ENCODE results near the gene PXN.
"Not testable (repeated sequence)": the region's sequence is repeated elsewhere in the genome, so short reads cannot be mapped to it uniquely, and the experiment has no call there.

The PXN gene

GRCh38 chr12:120262852-120263747, 2.4 kb downstream of the PXN start:
- no peak for DNase-seq (ENCODE audit: low read depth, low spot score)

- DNase-seq (ENCODE audit: low read depth, low spot score) = no peak
Observed at GRCh38 chr12:120261951-120262851, 3.3 kb downstream of the PXN start.

DNA sequence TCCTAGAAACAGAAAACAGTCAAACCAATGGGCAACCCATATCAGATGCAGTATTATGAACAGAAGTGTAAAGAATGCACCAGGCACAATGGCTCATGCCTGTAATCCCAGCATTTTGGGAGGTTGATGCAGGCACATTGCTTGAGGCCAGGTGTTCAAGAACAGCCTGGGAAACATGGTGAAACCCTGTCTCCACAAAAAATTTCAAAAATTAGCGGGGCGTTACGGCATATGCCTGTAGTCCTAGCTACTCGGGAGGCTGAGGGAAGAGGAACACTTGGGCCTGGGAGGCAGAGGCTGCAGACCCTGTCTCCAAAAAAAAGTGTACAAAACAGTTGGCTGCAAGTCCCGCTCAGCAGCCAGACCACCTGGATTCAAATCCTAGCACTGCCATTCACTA, 4.9 kb downstream of the PXN start:
- DNase-seq (ENCODE audit: low read depth, low spot score) = no peak

DNA sequence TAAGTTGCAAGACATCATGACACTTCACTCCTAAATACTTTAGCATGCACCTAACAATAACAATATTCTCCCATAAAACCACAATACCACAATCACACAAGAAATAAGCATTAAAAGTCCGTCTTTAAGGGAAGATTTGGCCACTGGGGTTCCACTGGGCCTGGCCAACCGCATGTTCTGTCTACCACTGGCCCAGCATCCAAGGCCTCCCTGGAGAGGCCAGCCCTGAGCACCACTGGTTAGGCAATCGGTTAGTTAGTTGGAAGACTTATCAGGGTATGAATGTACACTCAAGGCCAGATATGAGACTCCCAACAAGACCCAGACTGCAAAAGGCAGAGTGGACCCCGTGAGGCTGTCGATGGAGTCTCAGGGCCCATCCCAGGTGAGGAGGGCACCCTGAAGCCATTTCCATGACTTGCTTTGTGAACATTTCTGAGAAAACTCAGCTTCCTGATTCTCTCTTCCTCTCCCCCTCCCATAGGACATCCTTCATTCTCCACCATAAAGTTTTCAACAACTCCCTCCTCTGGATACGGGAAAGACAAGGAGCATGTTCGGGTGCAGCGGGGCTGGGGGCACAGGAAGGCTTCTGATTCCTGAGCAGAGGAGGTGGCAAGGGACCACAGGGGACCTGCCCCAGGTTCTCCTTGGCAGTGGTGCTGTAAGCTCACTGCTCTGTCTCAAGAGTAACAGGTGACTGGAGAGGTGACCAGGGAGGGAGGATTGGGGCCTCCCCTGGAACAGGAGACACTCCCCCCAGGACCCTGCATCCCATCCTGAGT, 5.9 kb downstream of the PXN start:
- DNase-seq (ENCODE audit: low read depth, low spot score) = no peak

DNA sequence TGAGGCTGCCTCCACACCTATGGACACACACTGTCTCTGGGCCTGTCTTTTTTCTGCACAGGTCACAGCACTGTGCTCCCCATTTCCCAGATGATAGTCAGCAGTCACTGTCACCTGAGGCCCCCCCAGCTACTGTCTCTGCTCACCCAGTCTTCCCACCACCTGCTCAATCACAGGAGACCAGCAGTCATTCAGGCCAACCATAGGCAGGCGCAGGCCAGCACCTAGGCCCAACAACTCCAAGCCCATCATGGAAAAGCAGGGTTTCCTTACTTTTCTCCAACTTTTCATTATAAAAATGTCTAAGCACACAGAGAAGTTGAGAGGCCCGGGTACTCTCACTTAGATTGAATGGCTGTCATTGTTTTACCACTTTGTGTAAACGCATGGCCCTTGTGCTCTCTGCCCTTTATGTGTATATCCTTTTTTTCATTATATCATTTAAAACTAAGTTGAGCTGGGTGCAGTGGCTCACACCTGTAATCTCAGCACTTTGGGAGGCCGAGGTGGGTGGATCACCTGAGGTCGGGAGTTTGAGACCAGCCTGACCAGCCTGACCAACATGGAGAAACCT, 7.1 kb downstream of the PXN start:
- no peak for DNase-seq (ENCODE audit: low read depth, low spot score)

DNA sequence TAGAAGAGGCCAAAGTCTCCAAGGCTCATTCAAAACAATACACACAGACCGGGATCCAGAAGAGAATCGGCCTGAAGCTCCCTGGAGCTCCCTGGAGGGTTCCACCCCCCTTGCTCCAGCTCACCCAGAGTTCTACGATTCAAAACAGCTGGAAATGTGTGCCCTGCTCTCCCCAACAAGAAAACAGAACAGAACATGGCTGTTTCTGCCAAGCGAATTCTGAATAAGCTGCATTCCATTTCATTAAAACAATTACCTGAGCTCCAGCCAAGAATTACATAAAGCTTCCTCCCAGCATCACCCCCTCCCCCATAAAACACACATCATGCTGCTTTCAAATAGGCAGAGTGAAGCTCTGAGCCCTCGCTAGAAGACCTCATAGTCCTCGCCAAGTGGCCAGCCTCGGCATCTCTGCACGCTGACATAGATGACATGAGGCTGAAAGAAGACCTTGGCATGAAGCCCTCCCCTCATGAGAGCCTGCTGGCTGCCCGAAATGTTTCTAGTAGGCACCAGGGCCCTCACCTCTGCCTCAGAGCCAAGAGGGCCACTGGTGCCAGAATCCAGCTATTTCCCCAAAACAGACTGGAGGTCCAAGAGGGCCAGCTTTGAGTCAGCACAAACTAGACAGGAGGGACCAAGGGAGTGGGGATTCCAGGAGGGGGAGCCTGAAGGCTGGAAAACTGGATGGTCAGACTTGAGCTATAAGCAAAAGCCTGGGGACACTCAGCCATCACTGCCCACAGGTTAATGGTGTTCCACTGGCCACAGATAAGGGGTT, 8.3 kb downstream of the PXN start:
- DNase-seq (ENCODE audit: low read depth, low spot score) = no peak

DNA sequence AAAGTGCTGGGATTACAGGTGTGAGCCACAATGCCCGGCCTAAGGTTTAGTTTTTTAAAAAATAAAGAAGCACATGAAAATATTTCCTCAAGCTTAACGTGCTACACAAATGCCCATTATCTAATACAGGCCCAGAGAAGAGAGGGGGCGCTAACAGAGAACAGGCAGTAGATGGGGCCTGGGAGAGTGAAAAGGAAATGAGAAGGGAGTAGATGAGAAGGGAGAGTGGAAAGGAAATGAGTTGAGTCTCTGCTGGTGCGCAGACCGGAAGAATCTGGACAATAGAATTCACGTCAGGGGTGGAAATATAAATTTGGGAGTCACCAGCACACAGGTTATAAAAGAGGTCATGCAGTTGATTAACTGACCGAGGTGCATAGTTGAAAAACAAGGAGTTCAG, 10.7 kb downstream of the PXN start:
- no peak for DNase-seq (ENCODE audit: low read depth, low spot score)

GRCh38 chr12:120253313-120253712, 12.2 kb downstream of the PXN start:
- not testable (repeated sequence) for DNase-seq (ENCODE audit: low read depth, low spot score)

- peak; percentile 25 for DNase-seq (ENCODE audit: low read depth, low spot score)
Observed at GRCh38 chr12:120252071-120252906, 13.2 kb downstream of the PXN start.

DNA sequence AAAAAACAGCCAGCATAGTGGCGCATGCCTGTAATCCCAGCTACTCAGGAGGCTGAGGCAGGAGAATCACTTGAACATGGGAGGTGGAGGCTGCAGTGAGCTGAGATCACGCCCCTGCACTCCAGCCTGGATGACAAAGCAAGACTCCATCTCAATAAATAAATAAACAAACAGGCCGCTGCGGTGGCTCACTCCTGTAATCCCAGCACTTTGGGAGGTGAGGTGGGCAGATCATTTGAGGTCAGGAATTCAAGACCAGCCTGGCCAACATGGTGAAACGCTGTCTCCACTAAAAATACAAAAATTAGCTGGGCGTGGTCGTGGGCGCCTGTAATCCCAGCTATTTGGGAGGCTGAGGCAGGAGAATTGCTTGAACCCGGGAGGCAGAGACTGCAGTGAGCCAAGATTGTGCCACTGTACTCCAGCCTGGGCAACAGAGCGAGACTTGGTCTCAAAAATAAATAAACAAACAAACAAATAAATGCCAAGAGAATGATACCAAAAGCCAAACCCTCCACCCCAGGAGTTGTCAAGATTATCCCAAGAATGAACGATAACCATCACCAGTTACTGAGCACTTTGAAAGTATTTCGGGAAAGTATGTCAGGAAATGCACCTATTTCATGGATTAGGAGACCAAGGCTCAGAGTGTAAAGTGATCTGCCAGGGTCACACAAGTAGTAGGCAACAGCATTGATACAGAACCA, 14.0 kb downstream of the PXN start:
- not testable (repeated sequence) for DNase-seq (ENCODE audit: low read depth, low spot score)

DNA sequence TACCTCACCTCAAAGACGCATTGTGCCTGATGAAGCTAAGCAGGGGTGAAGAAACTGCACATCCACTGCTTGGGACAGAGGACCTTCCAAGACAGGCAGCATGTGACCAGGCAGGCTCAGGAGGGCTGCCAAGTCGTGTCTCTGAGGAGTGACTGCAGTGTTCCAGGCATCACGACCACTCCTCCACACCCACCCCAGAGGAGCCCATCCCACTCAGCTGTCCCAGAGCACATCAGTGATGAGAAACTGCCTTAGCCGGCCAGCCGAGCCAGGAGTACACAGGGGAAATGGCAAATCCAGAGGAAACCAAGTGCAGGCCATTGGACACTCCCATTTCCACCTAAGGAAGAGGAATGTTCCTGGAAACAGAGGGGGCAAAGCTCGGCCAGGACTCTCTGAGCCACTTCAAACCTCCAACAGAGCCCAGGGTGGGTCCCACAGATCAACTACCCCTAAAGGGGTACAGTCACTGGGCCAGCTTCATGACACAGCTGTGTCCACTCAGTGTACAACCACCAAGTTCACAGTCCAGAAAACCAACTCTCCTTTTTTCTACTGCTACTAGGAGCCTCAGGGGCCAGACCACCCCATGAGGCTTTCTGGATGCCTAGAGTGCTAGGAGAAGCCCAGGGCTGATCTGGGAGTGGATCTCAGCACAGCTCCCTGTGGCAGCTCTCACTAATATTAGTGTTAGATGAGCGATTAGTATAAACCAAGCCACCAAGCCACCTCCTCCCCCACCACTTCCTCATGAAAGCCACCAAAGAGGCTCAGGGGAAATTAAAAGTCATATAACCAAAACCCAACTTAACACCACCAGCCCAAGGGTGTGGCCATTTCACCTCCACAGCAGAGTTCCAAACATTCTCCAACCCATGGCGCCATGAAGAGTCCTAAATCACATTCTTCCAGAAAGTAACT, 15.4 kb downstream of the PXN start:
- DNase-seq (ENCODE audit: low read depth, low spot score) = no peak

DNA sequence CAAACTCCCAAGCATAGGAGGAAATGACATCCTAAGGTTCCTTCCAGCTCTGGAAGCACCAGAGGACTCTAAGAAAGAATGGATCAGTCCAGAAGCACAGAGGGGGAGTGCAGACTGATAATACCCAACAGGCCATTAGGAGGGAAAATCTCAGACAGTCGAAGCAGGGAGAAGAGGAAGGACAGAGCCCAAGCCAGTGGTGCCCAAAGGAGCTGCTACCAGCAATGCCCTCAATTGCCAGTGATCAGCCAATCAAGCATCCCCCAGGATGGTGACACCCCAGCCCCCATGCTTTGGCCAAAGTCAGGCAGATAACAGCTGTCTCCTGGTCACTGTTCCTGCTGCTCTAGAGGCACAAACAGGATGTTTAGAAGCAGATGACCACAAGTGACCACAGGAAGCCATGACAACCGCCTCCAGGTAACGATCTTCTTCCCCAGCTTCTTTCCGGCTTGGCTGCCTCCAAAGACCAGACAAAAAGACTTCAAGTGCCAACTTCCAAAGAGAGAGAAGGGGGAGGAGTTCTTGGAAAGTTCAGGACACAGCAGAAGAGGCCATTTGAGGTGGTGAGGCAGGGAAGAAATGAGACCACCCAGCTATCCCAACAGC, 16.2 kb downstream of the PXN start:
- no peak for DNase-seq (ENCODE audit: low read depth, low spot score)

- no peak for DNase-seq (ENCODE audit: low read depth, low spot score)
Observed at GRCh38 chr12:120247621-120248030, 17.9 kb downstream of the PXN start.

DNA sequence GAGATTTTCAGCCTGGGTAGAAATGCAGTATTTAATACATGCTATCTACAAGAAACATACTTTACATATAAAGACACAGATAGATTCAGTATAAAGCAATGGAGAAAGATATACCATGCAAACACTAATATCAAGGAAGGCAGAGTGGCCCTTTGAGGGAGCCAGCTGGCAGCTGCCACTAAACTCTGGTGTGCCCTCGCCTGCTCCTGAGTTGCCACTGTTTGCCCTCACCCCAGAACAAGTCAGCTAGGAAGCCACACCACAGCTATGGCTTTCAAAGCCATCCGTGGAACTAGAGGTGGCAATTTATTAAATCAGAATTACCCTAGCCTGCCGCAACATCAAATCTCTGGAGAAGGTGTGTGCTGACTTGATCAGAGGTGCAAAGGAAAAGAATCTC, 18.3 kb downstream of the PXN start:
- no peak for DNase-seq (ENCODE audit: low read depth, low spot score)

- not testable (repeated sequence) for DNase-seq (ENCODE audit: low read depth, low spot score)
Observed at GRCh38 chr12:120246705-120247104, 18.8 kb downstream of the PXN start.

- DNase-seq (ENCODE audit: low read depth, low spot score) = no peak
Observed at GRCh38 chr12:120242971-120243699, 22.4 kb downstream of the PXN start.

DNA sequence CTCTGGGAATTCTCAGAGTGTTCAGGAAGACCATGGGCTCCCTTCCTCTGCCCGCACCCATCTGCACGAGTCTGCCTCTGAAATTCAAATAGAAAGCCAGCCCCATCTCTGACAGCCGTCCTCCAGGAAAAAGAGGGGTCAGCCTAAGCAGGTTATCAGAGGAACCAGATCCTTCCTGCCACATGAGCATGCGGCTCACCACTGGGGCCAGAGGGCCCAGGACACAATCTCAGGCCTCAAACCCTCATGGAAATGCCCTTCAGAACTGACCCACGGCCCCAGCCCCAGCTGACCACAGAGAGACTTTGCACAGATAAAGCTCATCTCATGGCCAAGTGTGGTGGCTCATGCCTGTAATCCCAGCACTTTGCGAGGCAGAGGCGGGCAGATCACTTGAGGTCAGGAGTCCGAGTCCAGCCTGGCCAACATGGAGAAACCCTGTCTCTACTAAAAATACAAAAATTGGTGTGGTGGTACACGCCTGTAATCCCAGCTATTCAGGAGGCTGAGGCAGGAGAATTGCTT, 23.2 kb downstream of the PXN start:
- no peak for DNase-seq (ENCODE audit: low read depth, low spot score)
